PC-9 (cell line): ENCODE data around the gene DLD. TPM values are rescaled to one million over a fixed set of nuclear protein-coding genes. Genes with fewer than 3 reads are reported as not detected.

Experiments used
- BruUV-seq: library from RNA; stranded (reverse); fragments of 400-500 nt; replicated peaks from 2 replicates; lab custom pipeline; 2021; lab: Mats Ljungman, UMichigan
- CTCF ChIA-PET: fragments of 300-600 bp; sonication (Branson Sonifier 250); formaldehyde crosslinking; loops from one replicate; lab custom pipeline; 2022; ENCODE audit warnings: antibody characterized with exemption; lab: Charles Lee
- POLR2A ChIA-PET: fragments of 300-600 bp; sonication (Branson Sonifier 250); formaldehyde crosslinking; loops from one replicate; lab custom pipeline; 2022; ENCODE audit warnings: antibody characterized with exemption; ENCODE audit not compliant: unreplicated experiment; lab: Charles Lee
- DNase-seq, 2 experiments: peaks; one replicate each; pipeline versions ENCODE4 v3.0.0 to v3.0.0-alpha.2; 2015 to 2022; ENCODE audit warnings: mixed read lengths in 1 of 2
- H2AFZ ChIP-seq: fragments of 200-600 bp; sonication (generic); 2 replicates; pipeline ENCODE4 v1.8.1; 2017; ENCODE audit warnings: antibody characterized with exemption
- H3F3A ChIP-seq: fragments of 200-600 bp; sonication (generic); 2 replicates; pipeline ENCODE4 v1.8.1; 2017; ENCODE audit warnings: antibody characterized with exemption, mild to moderate bottlenecking, low read depth; ENCODE audit not compliant: insufficient read depth
- H3K27ac ChIP-seq: fragments of 200-600 bp; sonication (generic); 2 replicates; pipeline ENCODE4 v1.6.1; 2016; ENCODE audit warnings: mixed run types
- H3K27me3 ChIP-seq: fragments of 200-600 bp; sonication (generic); 2 replicates; pipeline ENCODE4 v1.6.1; 2016; ENCODE audit warnings: low read depth, mixed run types; ENCODE audit not compliant: insufficient read depth
- H3K36me3 ChIP-seq: fragments of 200-600 bp; sonication (generic); 2 replicates; pipeline ENCODE4 v1.6.1; 2016; ENCODE audit warnings: low read depth, mixed run types
- H3K4me1 ChIP-seq: fragments of 200-600 bp; sonication (generic); replicated peaks from 2 replicates; pipeline ENCODE4 v1.6.1; 2016; ENCODE audit warnings: mixed run types; ENCODE audit not compliant: insufficient read depth
- H3K4me2 ChIP-seq: fragments of 200-600 bp; sonication (generic); 2 replicates; pipeline ENCODE4 v1.6.1; 2017; ENCODE audit warnings: mixed run types
- H3K4me3 ChIP-seq: fragments of 200-600 bp; sonication (generic); 2 replicates; pipeline ENCODE4 v1.6.1; 2016; ENCODE audit warnings: mixed run types
- H3K79me2 ChIP-seq: fragments of 200-600 bp; sonication (generic); 2 replicates; pipeline ENCODE4 v1.6.1; 2017; ENCODE audit warnings: low read depth, mixed run types
- H3K9me2 ChIP-seq: fragments of 200-600 bp; sonication (generic); 2 replicates; pipeline ENCODE4 v1.8.1; 2017; ENCODE audit warnings: mild to moderate bottlenecking; ENCODE audit not compliant: insufficient read depth
- H3K9me3 ChIP-seq: fragments of 200-600 bp; sonication (generic); 2 replicates; pipeline ENCODE4 v1.8.1; 2016; ENCODE audit warnings: low read depth; ENCODE audit not compliant: insufficient read depth
- H4K20me1 ChIP-seq: fragments of 200-600 bp; sonication (generic); 2 replicates; pipeline ENCODE4 v1.8.1; 2017; ENCODE audit not compliant: insufficient read depth
- CTCF ChIP-seq: fragments of 200-600 bp; sonication (generic); conservative IDR thresholded peaks from 2 replicates; pipeline ENCODE4 v1.6.1; 2017; ENCODE audit warnings: mixed run types, antibody characterized with exemption, mild to moderate bottlenecking, moderate library complexity
- EZH2 ChIP-seq: fragments of 200-600 bp; sonication (generic); IDR thresholded peaks from 2 replicates; pipeline ENCODE4 v1.8.0; 2017; ENCODE audit warnings: antibody characterized with exemption, low read depth
- intact Hi-C: fragments of 100-400 bp; cut with micrococcal nuclease; formaldehyde crosslinking; loops from one replicate; pipeline ENCODE4 v1.10.0; 2022; ENCODE audit not compliant: unreplicated experiment
- total RNA-seq: library from RNA; stranded (reverse); gene quantifications from 2 replicates; pipeline ENCODE4 v1.2.3, GENCODE V29; 2021

The DLD gene
- total RNA-seq, 1 experiment from 2014 or later: 157 TPM

GRCh38 chr7:107865956-107866775 lies 24.8 kb upstream of the DLD start:
- H3K27ac ChIP-seq: no peak overlapping the region
- no peaks in the 10 kb centered on the region for H3K9me2 ChIP-seq
- no peaks in the 10 kb centered on the region for H3K4me1 ChIP-seq
- no peaks in the 10 kb centered on the region for H3F3A ChIP-seq
- H2AFZ ChIP-seq: peak overlapping the region; percentile 58; the same call in 1 of the 2 replicates
- no peak overlapping the region for H3K4me2 ChIP-seq
- no peaks in the 10 kb centered on the region for H3K79me2 ChIP-seq
- CTCF ChIA-PET: no interaction called here
- H3K36me3 ChIP-seq: no peaks in the 10 kb centered on the region
- H3K9me3 ChIP-seq: no peaks in the 10 kb centered on the region
- POLR2A ChIA-PET: interaction anchor here (0.6 kb wide), 1 partner anchor 719 kb away, joined by 4 read pairs; no protein-coding TSS in a partner anchor
- no peak for TF ChIP-seq CTCF
- no peak for TF ChIP-seq EZH2
- DNase-seq: no peak
- intact Hi-C loops: no loop called here
- no TSS peak for BruUV-seq
- H3K4me3 ChIP-seq: no peak overlapping the region
- no peaks in the 10 kb centered on the region for H4K20me1 ChIP-seq
- H3K27me3 ChIP-seq: no peaks in the 10 kb centered on the region

GRCh38 chr7:107867858-107868466 lies 23.0 kb upstream of the DLD start:
- no peaks in the 10 kb centered on the region for H3K4me1 ChIP-seq
- no peak overlapping the region for H3K4me2 ChIP-seq
- no peak overlapping the region for H3K27ac ChIP-seq
- H4K20me1 ChIP-seq: no peaks in the 10 kb centered on the region
- ChIA-PET CTCF (interaction anchor here (0.6 kb wide), 2 partner anchors 664 to 1071 kb away, joined by 3 read pairs; no protein-coding TSS in a partner anchor), POLR2A (interaction anchor here (0.5 to 0.7 kb wide), 3 partner anchors 88 to 1009 kb away, joined by 3 to 5 read pairs (median 3); no protein-coding TSS in a partner anchor)
- DNase-seq: no peak
- H3K9me2 ChIP-seq: no peaks in the 10 kb centered on the region
- no peaks in the 10 kb centered on the region for H3K36me3 ChIP-seq
- intact Hi-C loops: no loop called here
- H3F3A ChIP-seq: no peaks in the 10 kb centered on the region
- H2AFZ ChIP-seq: no peak overlapping the region
- no TSS peak for BruUV-seq
- TF ChIP-seq CTCF (no peak), EZH2 (no peak)
- H3K79me2 ChIP-seq: no peaks in the 10 kb centered on the region
- no peaks in the 10 kb centered on the region for H3K9me3 ChIP-seq
- no peak overlapping the region for H3K4me3 ChIP-seq
- H3K27me3 ChIP-seq: no peaks in the 10 kb centered on the region

- intact Hi-C loops: loop anchor here (10.0 kb wide), 1 partner anchor 306 kb away; the partner anchor contains the start of genes COG5 and DUS4L
- no peaks in the 10 kb centered on the region for H4K20me1 ChIP-seq
- H3K9me3 ChIP-seq: no peaks in the 10 kb centered on the region
- H3F3A ChIP-seq: no peaks in the 10 kb centered on the region; the same call in 1 of the 2 replicates
- H3K4me1 ChIP-seq: no peaks in the 10 kb centered on the region
- ChIA-PET CTCF (no interaction called here), POLR2A (interaction anchor here (0.7 kb wide), 1 partner anchor 466 kb away, joined by 4 read pairs; no protein-coding TSS in a partner anchor)
- no peaks in the 10 kb centered on the region for H3K9me2 ChIP-seq
- no peak overlapping the region for H3K4me2 ChIP-seq
- no peak for DNase-seq
- BruUV-seq: no TSS peak
- no peak overlapping the region for H3K27ac ChIP-seq
- no peak overlapping the region for H2AFZ ChIP-seq
- no peaks in the 10 kb centered on the region for H3K36me3 ChIP-seq
- no peak overlapping the region for H3K4me3 ChIP-seq
- no peak for TF ChIP-seq CTCF
- TF ChIP-seq EZH2: no peak
- no peaks in the 10 kb centered on the region for H3K27me3 ChIP-seq
- H3K79me2 ChIP-seq: no peaks in the 10 kb centered on the region
Measured at GRCh38 chr7:107870427-107871000, 20.5 kb upstream of the DLD start.
